HepG2 (cell line): ENCODE results near the gene ITGB3. TPM values are rescaled to one million over a fixed set of nuclear protein-coding genes. Genes with fewer than 3 reads are reported as not detected.
A peak's percentile ranks its signal among the peaks of the same experiment; 100 is the strongest.

Experiments
- ATAC-seq: fragments of 200-7000 bp; cut with Tn5 transposase; 3 replicates; pipeline ENCODE4 v1.9.1; 2020; ENCODE audit warnings: mild to moderate bottlenecking, moderate library complexity
- BruUV-seq: library from RNA; stranded (reverse); fragments of 400-500 nt; replicated peaks from 2 replicates; lab custom pipeline; 2021; lab: Mats Ljungman, UMichigan
- CTCF ChIA-PET: fragments of 300-600 bp; formaldehyde crosslinking; extraction: SDS; loops from one replicate; lab custom pipeline; 2021; ENCODE audit warnings: low total read pairs, inconsistent platforms, low intra/inter-chr PET ratio; lab: Yijun Ruan, JAX
- POLR2A ChIA-PET: fragments of 350-600 bp; sonication (Branson Sonifier 250); formaldehyde crosslinking; loops from one replicate; lab custom pipeline; 2020; ENCODE audit warnings: antibody characterized with exemption, inconsistent platforms; lab: Yijun Ruan, JAX
- DNase-seq: peaks from one replicate; pipeline ENCODE4 v3.0.0-alpha.2; 2015; ENCODE audit warnings: low spot score
- FAIRE-seq: peaks from 3 replicates; lab custom pipeline; 2011; peaks lifted over from hg19 to GRCh38; lab: Jason Lieb, UNC
- H2AFZ ChIP-seq: one replicate; pipeline ENCODE4 v1.6.1; 2011; ENCODE audit warnings: low read length, inconsistent platforms
- H3K27ac ChIP-seq: fragments of 300-600 bp; 3 replicates; pipeline ENCODE4 v1.8.0; 2011; ENCODE audit warnings: mixed run types, mild to moderate bottlenecking, mixed read lengths, low read length, inconsistent platforms; ENCODE audit not compliant: insufficient read depth; ENCODE audit errors: extremely low read length
- H3K27me3 ChIP-seq, 2 experiments: fragments of 200-600 bp in 1 of 2; 2 replicates in 1 of 2; 3 replicates in 1 of 2; pipeline versions ENCODE4 v1.6.0 to v1.8.0; 2011; ENCODE audit warnings: low read length in 2 of 2, mild to moderate bottlenecking in 2 of 2, moderate library complexity in 2 of 2, inconsistent platforms in 1 of 2; ENCODE audit not compliant: insufficient read depth in 2 of 2, control insufficient read depth in 1 of 2
- H3K36me3 ChIP-seq, 2 experiments: fragments of 200-600 bp in 1 of 2; replicated peaks in 1 of 2; 2 replicates in 1 of 2; 3 replicates in 1 of 2; pipeline versions ENCODE4 v1.5.1 to v1.8.0; 2011; ENCODE audit warnings: low read length in 2 of 2, inconsistent platforms in 1 of 2; ENCODE audit not compliant: insufficient read depth in 2 of 2, control insufficient read depth in 1 of 2
- H3K4me1 ChIP-seq: 2 replicates; pipeline ENCODE4 v1.5.1; 2012; ENCODE audit warnings: low read length, inconsistent platforms; ENCODE audit not compliant: insufficient read depth
- H3K4me2 ChIP-seq: 2 replicates; pipeline ENCODE4 v1.6.0; 2011; ENCODE audit warnings: low read depth, low read length, inconsistent platforms
- H3K4me3 ChIP-seq, 3 experiments: fragments of 200-600 bp in 1 of 3; sonication (generic), shearing (Covaris generic) in 1 of 3; replicated peaks in 1 of 3; 2 replicates each; pipeline ENCODE4 v1.5.1; 2011 to 2016; ENCODE audit warnings: low read length in 3 of 3, inconsistent platforms in 2 of 3, low read depth in 2 of 3, mild to moderate bottlenecking in 2 of 3, control low read depth in 1 of 3, mixed read lengths in 1 of 3; ENCODE audit not compliant: insufficient read depth in 1 of 3
- H3K79me2 ChIP-seq: one replicate; pipeline ENCODE4 v1.6.1; 2011; ENCODE audit warnings: low read length, inconsistent platforms; ENCODE audit not compliant: insufficient read depth
- H3K9ac ChIP-seq: 2 replicates; pipeline ENCODE4 v1.6.0; 2011; ENCODE audit warnings: mild to moderate bottlenecking, low read depth, low read length, inconsistent platforms; ENCODE audit not compliant: insufficient read depth
- H3K9me3 ChIP-seq: 2 replicates; pipeline ENCODE4 v1.5.1; 2012; ENCODE audit warnings: mild to moderate bottlenecking, low read length
- H4K20me1 ChIP-seq: 2 replicates; pipeline ENCODE4 v1.6.0; 2011; ENCODE audit warnings: inconsistent platforms, mild to moderate bottlenecking, low read length, moderate library complexity; ENCODE audit not compliant: insufficient read depth
- MIER2 ChIP-seq: IDR thresholded peaks from 2 replicates; pipeline ENCODE4 v1.6.1; 2016; ENCODE audit warnings: missing biosample characterization, missing genetic modification reagents
- NFIB ChIP-seq: sonication (generic); formaldehyde crosslinking; IDR thresholded peaks from 2 replicates; pipeline ENCODE4 v1.9.0; 2021; ENCODE audit warnings: missing genetic modification reagents, mild to moderate bottlenecking, borderline replicate concordance
- NRL ChIP-seq: sonication (generic); formaldehyde crosslinking; IDR thresholded peaks from 2 replicates; pipeline ENCODE4 v1.5.0; 2020; ENCODE audit warnings: missing genetic modification reagents, mild to moderate bottlenecking, moderate library complexity, borderline replicate concordance
- RELA ChIP-seq: sonication (generic); formaldehyde crosslinking; IDR thresholded peaks from 2 replicates; pipeline ENCODE4 v1.4.0; 2020; ENCODE audit warnings: missing genetic modification reagents
- RFX3 ChIP-seq: IDR thresholded peaks from 2 replicates; pipeline ENCODE4 v1.6.1; 2016; ENCODE audit warnings: missing biosample characterization, missing genetic modification reagents
- RFX5 ChIP-seq: IDR thresholded peaks from 2 replicates; pipeline ENCODE4 v1.6.1; 2011; ENCODE audit warnings: low read depth, low read length, improper control_type of control experiment
- ZNF263 ChIP-seq: sonication (generic); formaldehyde crosslinking; IDR thresholded peaks from 2 replicates; pipeline ENCODE4 v1.4.0; 2020; ENCODE audit warnings: missing genetic modification reagents
- ZNF891 ChIP-seq: sonication (generic); formaldehyde crosslinking; IDR thresholded peaks from 2 replicates; pipeline ENCODE4 v1.5.0; 2020; ENCODE audit warnings: mild to moderate bottlenecking, missing genetic modification reagents
- WGBS: methylation state at CpG from one replicate; pipeline ENCODE4 v1.1.6; 2017; ENCODE audit warnings: low lambda C conversion rate; 5-methylcytosine and 5-hydroxymethylcytosine counted together
- in situ Hi-C: cut with HindIII; loops from 2 replicates; pipeline ENCODE4 v1.10.0; 2017; ENCODE audit warnings: low pct_unique_long_range_greater_than_20kb; ENCODE audit not compliant: extremely low pct_ligation_motif_present
- intact Hi-C: fragments of 100-400 bp; cut with micrococcal nuclease; formaldehyde crosslinking; loops from one replicate; pipeline ENCODE4 v1.10.0; 2022; ENCODE audit not compliant: unreplicated experiment
- polyA plus RNA-seq, 8 experiments: library from polyadenylated mRNA; depleted of rRNA in 3 of 8; stranded (reverse) in 7 of 8; unstranded in 1 of 8; fragments of >200 nt; fragmentation: Illumina TruSeq in 4 of 8; extraction: Trizol in 4 of 8; gene quantifications; 2 replicates each; pipeline versions ENCODE4 v1.2.1 to v1.2.3, GENCODE V29; 2011 to 2016; ENCODE audit warnings: low read depth in 4 of 8, missing spikeins in 1 of 8, mixed read lengths in 1 of 8; ENCODE audit not compliant: insufficient read depth in 1 of 8
- total RNA-seq, 5 experiments: library from RNA; depleted of rRNA; stranded (reverse); fragments of >200 nt; fragmentation: Illumina TruSeq; extraction: Trizol; gene quantifications; 2 replicates each; pipeline ENCODE4 v1.2.3, GENCODE V29; 2016; ENCODE audit warnings: low read depth in 1 of 5
- TF ChIP-seq, protein P1 (sequence below): conservative IDR thresholded peaks from 2 replicates; pipeline ENCODE4 v1.6.1; 2018; ENCODE audit warnings: missing genetic modification reagents
- TF ChIP-seq, protein P2 (sequence below): IDR thresholded peaks from 2 replicates; pipeline ENCODE4 v1.6.1; 2012; ENCODE audit warnings: inconsistent platforms
- TF ChIP-seq, protein P3 (sequence below): sonication (generic); formaldehyde crosslinking; IDR thresholded peaks from 2 replicates; pipeline ENCODE4 v1.5.1; 2020; ENCODE audit warnings: mild to moderate bottlenecking, missing genetic modification reagents, moderate library complexity
- TF ChIP-seq, protein P4 (sequence below): sonication (generic); formaldehyde crosslinking; IDR thresholded peaks from 2 replicates; pipeline ENCODE4 v1.5.1; 2020; ENCODE audit warnings: missing genetic modification reagents, mild to moderate bottlenecking, borderline replicate concordance

The ITGB3 gene
- total and polyA plus RNA-seq, 2 of the 13 experiments (the other 11 are each of a cell fraction or from before 2014, with no cell fraction given): 0.09 to 0.31 TPM

DNA sequence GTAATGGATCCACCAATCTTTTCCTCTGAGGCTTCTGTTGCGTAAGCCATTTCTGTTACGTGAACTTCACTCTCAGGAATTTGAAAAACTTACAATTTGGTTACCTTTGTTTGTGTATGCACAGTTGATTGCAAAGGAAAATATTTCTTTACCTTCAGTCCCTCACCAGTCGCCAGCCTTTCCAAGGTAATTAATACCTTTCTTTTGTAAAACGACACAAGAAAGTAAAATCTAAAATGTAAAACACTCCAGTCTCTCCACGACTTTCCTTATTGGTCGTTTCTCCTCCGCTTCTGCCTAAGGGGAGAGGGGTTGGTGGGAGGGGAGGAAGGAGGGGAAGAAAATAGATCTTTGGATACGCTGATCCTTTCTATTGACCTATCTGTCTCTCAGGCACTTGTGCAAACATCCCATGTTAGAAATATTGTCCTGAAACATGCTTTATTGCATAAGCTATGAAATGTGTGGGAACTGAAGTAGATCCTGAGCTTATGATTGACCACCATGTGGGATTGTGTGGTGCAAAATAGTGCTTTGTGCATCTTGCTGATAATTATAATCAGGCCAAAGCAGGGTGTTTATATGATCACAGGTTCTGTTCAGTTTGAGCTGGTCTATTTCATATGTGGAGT is 37.7 kb downstream of the ITGB3 start (continued):
- TF ChIP-seq, protein P1, sequence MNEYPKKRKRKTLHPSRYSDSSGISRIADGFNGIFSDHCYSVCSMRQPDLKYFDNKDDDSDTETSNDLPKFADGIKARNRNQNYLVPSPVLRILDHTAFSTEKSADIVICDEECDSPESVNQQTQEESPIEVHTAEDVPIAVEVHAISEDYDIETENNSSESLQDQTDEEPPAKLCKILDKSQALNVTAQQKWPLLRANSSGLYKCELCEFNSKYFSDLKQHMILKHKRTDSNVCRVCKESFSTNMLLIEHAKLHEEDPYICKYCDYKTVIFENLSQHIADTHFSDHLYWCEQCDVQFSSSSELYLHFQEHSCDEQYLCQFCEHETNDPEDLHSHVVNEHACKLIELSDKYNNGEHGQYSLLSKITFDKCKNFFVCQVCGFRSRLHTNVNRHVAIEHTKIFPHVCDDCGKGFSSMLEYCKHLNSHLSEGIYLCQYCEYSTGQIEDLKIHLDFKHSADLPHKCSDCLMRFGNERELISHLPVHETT: no peak

DNA sequence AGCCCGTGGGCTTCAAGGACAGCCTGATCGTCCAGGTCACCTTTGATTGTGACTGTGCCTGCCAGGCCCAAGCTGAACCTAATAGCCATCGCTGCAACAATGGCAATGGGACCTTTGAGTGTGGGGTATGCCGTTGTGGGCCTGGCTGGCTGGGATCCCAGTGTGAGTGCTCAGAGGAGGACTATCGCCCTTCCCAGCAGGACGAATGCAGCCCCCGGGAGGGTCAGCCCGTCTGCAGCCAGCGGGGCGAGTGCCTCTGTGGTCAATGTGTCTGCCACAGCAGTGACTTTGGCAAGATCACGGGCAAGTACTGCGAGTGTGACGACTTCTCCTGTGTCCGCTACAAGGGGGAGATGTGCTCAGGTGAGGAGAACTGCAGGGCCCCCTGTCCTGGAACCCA is 38.6 kb downstream of the ITGB3 start:
- in situ Hi-C loops (no loop called here), intact Hi-C loops (no loop called here)
- Histone ChIP-seq H3K4me3 (no peak overlapping the region), H4K20me1 (no peaks in the 10 kb centered on the region), H3K27me3 (peaks cover 1 to 25% of the 10 kb centered on the region in 2 experiments; a peak in 3 of 5 replicates), H3K27ac (no peak overlapping the region), H3K9me3 (no peaks in the 10 kb centered on the region), H3K36me3 (no peaks in the 10 kb centered on the region), H3K4me1 (peaks cover 39% of the 10 kb centered on the region), H3K79me2 (no peaks in the 10 kb centered on the region), H2AFZ (no peak overlapping the region), H3K4me2 (0 out of 2 replicates have a peak overlapping the region, but pooled peaks have one; percentile 50), H3K9ac (no peak overlapping the region)
- no TSS peak for BruUV-seq
- ATAC-seq (no peak), FAIRE-seq (no peak), DNase-seq (no peak)
- CTCF ChIA-PET: no interaction called here
- POLR2A ChIA-PET: interaction anchor here (1.0 to 1.5 kb wide), 3 partner anchors 13 to 40 kb away, joined by 4 read pairs; partner anchors contain the start of gene EFCAB13
- WGBS: 70% methylated on average over 14 of the region's 14 CpGs
- peak; percentile 79 for TF ChIP-seq ZNF263 (CRISPR knock-in tag)
- no peak for TF ChIP-seq MIER2 (CRISPR knock-in tag)
- TF ChIP-seq NRL: 0 out of 2 replicates have a peak, but pooled peaks have one; percentile 26
- no peak for TF ChIP-seq RFX5
- TF ChIP-seq, protein P2, sequence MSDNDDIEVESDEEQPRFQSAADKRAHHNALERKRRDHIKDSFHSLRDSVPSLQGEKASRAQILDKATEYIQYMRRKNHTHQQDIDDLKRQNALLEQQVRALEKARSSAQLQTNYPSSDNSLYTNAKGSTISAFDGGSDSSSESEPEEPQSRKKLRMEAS: no peak
- peak; percentile 28; the same call in 1 of the 2 replicates for TF ChIP-seq ZNF891 (CRISPR knock-in tag)
- no peak for TF ChIP-seq RFX3 (CRISPR knock-in tag)
- no peak for TF ChIP-seq RELA (CRISPR knock-in tag)
- 0 out of 2 replicates have a peak, but pooled peaks have one; percentile 70 for TF ChIP-seq NFIB (CRISPR knock-in tag)
- TF ChIP-seq, protein P3, sequence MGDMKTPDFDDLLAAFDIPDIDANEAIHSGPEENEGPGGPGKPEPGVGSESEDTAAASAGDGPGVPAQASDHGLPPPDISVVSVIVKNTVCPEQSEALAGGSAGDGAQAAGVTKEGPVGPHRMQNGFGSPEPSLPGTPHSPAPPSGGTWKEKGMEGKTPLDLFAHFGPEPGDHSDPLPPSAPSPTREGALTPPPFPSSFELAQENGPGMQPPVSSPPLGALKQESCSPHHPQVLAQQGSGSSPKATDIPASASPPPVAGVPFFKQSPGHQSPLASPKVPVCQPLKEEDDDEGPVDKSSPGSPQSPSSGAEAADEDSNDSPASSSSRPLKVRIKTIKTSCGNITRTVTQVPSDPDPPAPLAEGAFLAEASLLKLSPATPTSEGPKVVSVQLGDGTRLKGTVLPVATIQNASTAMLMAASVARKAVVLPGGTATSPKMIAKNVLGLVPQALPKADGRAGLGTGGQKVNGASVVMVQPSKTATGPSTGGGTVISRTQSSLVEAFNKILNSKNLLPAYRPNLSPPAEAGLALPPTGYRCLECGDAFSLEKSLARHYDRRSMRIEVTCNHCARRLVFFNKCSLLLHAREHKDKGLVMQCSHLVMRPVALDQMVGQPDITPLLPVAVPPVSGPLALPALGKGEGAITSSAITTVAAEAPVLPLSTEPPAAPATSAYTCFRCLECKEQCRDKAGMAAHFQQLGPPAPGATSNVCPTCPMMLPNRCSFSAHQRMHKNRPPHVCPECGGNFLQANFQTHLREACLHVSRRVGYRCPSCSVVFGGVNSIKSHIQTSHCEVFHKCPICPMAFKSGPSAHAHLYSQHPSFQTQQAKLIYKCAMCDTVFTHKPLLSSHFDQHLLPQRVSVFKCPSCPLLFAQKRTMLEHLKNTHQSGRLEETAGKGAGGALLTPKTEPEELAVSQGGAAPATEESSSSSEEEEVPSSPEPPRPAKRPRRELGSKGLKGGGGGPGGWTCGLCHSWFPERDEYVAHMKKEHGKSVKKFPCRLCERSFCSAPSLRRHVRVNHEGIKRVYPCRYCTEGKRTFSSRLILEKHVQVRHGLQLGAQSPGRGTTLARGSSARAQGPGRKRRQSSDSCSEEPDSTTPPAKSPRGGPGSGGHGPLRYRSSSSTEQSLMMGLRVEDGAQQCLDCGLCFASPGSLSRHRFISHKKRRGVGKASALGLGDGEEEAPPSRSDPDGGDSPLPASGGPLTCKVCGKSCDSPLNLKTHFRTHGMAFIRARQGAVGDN (CRISPR knock-in tag): peak; percentile 19; the same call in 1 of the 2 replicates
- TF ChIP-seq, protein P4, sequence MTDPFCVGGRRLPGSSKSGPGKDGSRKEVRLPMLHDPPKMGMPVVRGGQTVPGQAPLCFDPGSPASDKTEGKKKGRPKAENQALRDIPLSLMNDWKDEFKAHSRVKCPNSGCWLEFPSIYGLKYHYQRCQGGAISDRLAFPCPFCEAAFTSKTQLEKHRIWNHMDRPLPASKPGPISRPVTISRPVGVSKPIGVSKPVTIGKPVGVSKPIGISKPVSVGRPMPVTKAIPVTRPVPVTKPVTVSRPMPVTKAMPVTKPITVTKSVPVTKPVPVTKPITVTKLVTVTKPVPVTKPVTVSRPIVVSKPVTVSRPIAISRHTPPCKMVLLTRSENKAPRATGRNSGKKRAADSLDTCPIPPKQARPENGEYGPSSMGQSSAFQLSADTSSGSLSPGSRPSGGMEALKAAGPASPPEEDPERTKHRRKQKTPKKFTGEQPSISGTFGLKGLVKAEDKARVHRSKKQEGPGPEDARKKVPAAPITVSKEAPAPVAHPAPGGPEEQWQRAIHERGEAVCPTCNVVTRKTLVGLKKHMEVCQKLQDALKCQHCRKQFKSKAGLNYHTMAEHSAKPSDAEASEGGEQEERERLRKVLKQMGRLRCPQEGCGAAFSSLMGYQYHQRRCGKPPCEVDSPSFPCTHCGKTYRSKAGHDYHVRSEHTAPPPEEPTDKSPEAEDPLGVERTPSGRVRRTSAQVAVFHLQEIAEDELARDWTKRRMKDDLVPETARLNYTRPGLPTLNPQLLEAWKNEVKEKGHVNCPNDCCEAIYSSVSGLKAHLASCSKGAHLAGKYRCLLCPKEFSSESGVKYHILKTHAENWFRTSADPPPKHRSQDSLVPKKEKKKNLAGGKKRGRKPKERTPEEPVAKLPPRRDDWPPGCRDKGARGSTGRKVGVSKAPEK: no peak
